Small intestine (tissue), 7 donors: ENCODE results near the gene ITGA5. TPM values are rescaled to one million over a fixed set of nuclear protein-coding genes. Genes with fewer than 3 reads are reported as not detected.

Experiments used
- DNase-seq, 2 donors: peaks; one replicate each; pipeline versions ENCODE4 v3.0.0 to v3.0.0-alpha.2; 2013
- FAIRE-seq: peaks from 2 replicates; lab custom pipeline; 2012; peaks lifted over from hg19 to GRCh38; lab: Jason Lieb, UNC
- H3K27ac ChIP-seq, 3 donors: one replicate each; pipeline ENCODE4 v1.5.1; 2013; ENCODE audit warnings: low read length in 2 of 3, mild to moderate bottlenecking in 2 of 3, control low read depth in 1 of 3, inconsistent platforms in 1 of 3, low read depth in 1 of 3, moderate library complexity in 1 of 3
- H3K27me3 ChIP-seq, 3 donors: one replicate each; pipeline ENCODE4 v1.6.1; 2013; ENCODE audit warnings: low read length in 3 of 3, inconsistent platforms in 1 of 3; ENCODE audit not compliant: control insufficient read depth in 3 of 3, insufficient read depth in 3 of 3
- H3K36me3 ChIP-seq, 3 donors: one replicate each; pipeline ENCODE4 v1.6.1; 2013; ENCODE audit warnings: low read length in 3 of 3, inconsistent platforms in 1 of 3, low read depth in 1 of 3, mild to moderate bottlenecking in 1 of 3, moderate library complexity in 1 of 3; ENCODE audit not compliant: control insufficient read depth in 3 of 3, insufficient read depth in 2 of 3
- H3K4me1 ChIP-seq, 3 donors: one replicate each; pipeline ENCODE4 v1.6.1; 2013; ENCODE audit warnings: low read length in 2 of 3, inconsistent platforms in 1 of 3, low read depth in 1 of 3, mild to moderate bottlenecking in 1 of 3, moderate library complexity in 1 of 3; ENCODE audit not compliant: control insufficient read depth in 3 of 3, insufficient read depth in 2 of 3
- H3K4me3 ChIP-seq, 3 donors: one replicate each; pipeline ENCODE4 v1.5.1; 2013; ENCODE audit warnings: low read length in 3 of 3, control low read depth in 1 of 3, inconsistent platforms in 1 of 3, low read depth in 1 of 3, mild to moderate bottlenecking in 1 of 3, moderate library complexity in 1 of 3
- H3K9me3 ChIP-seq, 2 donors: one replicate each; pipeline ENCODE4 v1.6.1; 2013; ENCODE audit warnings: low read depth in 1 of 2, low read length in 1 of 2; ENCODE audit not compliant: control insufficient read depth in 2 of 2, insufficient read depth in 1 of 2
- WGBS, 3 donors: extraction: QIAGEN DNeasy Blood & Tissue Kit; methylation state at CpG; one replicate each; pipeline ENCODE4 v1.1.7; 2013; 5-methylcytosine and 5-hydroxymethylcytosine counted together
- polyA plus RNA-seq, 4 donors: library from polyadenylated mRNA; stranded (reverse) in 3 of 4; unstranded in 1 of 4; fragments of 200-250 nt in 3 of 4; fragments of 120-200 nt in 1 of 4; gene quantifications; one replicate each; pipeline versions ENCODE4 v1.2.1 to v1.2.3, GENCODE V29; 2013
- donor health status: healthy with polysubstance abuse.
- donor health status: control.
- donor health status: control.
- donor health status: Bipolar disorder and iron deficiency.
- donor health status: healthy.

The ITGA5 gene
- polyA plus RNA-seq, 4 donors, result 1.8 to 60.7 (median 7.9) TPM

DNA sequence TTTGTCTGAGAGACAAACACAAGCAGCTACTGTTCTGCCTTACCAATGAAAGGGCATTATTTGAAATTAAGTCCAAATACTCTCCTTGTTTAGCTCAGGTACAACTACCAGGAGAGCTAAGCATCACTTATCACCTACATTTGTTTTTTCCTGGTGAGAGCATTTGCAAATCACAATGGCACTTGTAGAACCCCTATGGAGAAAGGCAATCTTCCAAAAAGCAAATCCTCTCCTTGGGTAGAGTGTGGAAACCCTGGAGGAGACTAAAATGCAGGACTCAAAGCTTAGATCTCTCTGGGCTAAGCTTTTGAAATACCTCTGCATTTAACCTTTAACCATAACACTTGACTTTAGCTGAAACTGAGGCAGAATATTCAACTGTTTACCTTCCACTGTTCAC is 33.6 kb upstream of the ITGA5 start:
- Histone ChIP-seq H3K4me3 (no peak overlapping the region), H3K4me1 (no peaks in the 10 kb centered on the region), H3K36me3 (no peaks in the 10 kb centered on the region), H3K9me3 (no peaks in the 10 kb centered on the region), H3K27me3 (no peaks in the 10 kb centered on the region), H3K27ac (no peak overlapping the region)
- no peak for FAIRE-seq
- no peak for DNase-seq

DNA sequence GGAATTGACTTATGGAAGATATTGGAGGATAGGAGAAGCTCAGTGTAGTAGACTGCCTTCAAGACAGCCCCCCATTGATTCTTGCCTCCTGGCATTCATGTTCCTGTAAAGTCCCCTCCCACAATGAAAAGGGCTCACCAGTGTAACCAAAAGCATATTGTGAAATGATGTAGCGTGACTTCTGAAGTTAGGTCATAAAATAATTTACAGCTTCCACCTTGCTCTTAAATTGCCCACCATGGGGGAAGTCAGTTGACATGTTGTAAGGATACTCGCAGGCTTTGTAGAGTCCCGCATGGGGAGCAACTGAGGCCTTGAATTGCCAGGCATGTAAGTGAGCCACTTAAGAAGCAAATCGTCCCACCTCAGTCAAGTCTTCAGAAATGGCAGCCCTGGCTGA is 29.3 kb upstream of the ITGA5 start:
- Histone ChIP-seq H3K27ac (no peak overlapping the region), H3K9me3 (no peaks in the 10 kb centered on the region)
- 81 to 90% (median 83%) methylated on average over 4 of the region's 4 CpGs for WGBS, 3 donors

DNA sequence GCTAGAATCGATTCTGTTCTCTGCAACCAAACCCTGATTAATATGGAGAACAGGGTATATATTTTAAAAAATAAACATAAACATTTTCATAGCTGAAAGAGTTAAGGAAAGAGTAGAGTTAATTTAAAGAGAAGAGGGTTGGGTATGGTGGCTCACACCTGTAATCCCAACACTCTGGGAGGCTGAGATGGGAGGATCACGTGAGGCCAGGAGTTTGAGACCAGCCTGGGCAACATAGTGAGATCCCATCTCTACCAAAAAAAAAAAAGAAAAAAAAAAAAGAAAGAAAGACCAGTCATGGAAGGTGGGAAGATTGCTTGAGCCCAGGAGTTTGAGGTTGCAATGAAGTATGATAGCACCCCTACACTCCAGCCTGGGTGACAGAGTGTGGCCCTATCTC is 28.9 kb upstream of the ITGA5 start:
- Histone ChIP-seq H3K27ac (no peak overlapping the region), H3K9me3 (no peaks in the 10 kb centered on the region), H3K4me3 (no peak overlapping the region), H3K36me3 (no peaks in the 10 kb centered on the region), H3K27me3 (no peaks in the 10 kb centered on the region), H3K4me1 (peaks cover 0 to 3% (median 0%) of the 10 kb centered on the region in 3 donors)
- FAIRE-seq (no peak), DNase-seq (no peak)
- 85 to 92% (median 85%) methylated on average over 2 of the region's 2 CpGs for WGBS, 3 donors

More for the DNA sequence above, 29.3 kb upstream of the ITGA5 start:
- FAIRE-seq (no peak), DNase-seq (peak in 1 of 2 donors; percentile 38)
- Histone ChIP-seq H3K4me1 (peaks cover 0 to 3% (median 0%) of the 10 kb centered on the region in 3 donors), H3K36me3 (no peaks in the 10 kb centered on the region), H3K27me3 (no peaks in the 10 kb centered on the region), H3K4me3 (no peak overlapping the region)

DNA sequence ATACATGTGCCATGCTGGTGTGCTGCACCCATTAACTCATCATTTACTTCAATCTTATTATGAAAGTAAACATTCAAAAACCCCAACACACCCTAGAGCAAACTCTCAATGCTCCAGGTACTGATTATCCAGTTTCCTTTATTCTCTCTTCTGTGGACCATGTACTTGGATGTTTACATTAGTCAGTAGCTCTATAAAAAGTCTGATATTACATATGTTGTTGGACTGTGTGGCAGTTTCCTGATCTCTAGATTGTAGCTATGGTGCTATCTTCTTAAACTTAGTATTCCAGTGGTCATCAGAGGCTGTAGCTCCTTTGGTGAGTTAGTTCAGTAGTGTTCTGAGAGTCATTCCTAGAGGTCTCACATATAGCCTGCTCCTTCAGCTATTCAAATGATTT is 25.1 kb upstream of the ITGA5 start:
- no peaks in the 10 kb centered on the region for H3K36me3 ChIP-seq
- no peak overlapping the region for H3K4me3 ChIP-seq
- DNase-seq (peak; percentile 63 to 66), FAIRE-seq (no peak)
- H3K4me1 ChIP-seq, result peaks cover 0 to 3% (median 0%) of the 10 kb centered on the region in 3 donors
- H3K9me3 ChIP-seq, result no peaks in the 10 kb centered on the region
- peak overlapping the region in 1 of 3 donors; percentile 31 for H3K27ac ChIP-seq
- H3K27me3 ChIP-seq, result no peaks in the 10 kb centered on the region

DNA sequence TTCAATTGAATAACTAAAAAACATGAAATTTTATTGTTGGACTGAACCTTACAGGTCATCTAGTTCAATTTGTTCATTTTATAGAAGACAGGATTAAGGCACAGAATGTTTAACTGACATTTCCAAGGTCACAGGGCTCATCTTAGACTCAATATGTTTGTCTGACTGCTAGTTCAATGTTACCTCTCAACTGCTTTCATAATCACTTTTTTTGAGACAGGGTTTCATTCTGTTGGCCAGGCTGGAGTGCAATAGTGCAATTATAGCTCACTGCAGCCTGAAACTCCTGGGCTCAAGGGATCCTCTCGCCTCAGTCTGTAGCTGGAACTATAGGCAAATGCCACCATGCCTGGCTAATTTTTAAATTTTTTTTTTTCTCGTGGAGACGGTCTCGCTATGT is 24.4 kb upstream of the ITGA5 start:
- Histone ChIP-seq H3K36me3 (no peaks in the 10 kb centered on the region), H3K4me3 (no peak overlapping the region), H3K4me1 (peaks cover 0 to 3% (median 0%) of the 10 kb centered on the region in 3 donors), H3K27ac (no peak overlapping the region), H3K9me3 (no peaks in the 10 kb centered on the region), H3K27me3 (no peaks in the 10 kb centered on the region)
- WGBS, 3 donors, result 83 to 86% (median 84%) methylated on average over 4 of the region's 4 CpGs
- no peak for FAIRE-seq
- DNase-seq, result no peak

DNA sequence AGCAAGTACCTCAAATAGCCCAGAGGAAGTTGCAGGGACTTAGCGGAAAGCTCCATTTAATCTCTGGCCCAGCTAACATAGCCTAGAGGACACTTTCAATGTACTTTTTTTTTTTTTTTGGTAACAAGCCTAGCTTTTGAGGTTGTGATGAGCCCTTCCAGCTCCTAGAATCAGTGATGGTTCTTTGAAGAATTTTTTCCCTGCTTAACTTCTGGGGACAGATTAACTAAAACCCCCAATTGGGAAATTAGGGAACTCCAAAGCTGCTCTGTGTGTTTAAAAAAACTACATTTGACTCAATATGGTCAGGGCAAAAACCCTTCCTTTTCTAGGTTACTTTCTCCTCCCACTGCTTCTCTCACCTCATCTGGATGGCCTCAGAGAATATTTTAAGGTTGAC is 23.9 kb upstream of the ITGA5 start:
- Histone ChIP-seq H3K27me3 (no peaks in the 10 kb centered on the region), H3K4me3 (no peak overlapping the region), H3K27ac (no peak overlapping the region), H3K36me3 (no peaks in the 10 kb centered on the region), H3K4me1 (peaks cover 0 to 3% (median 0%) of the 10 kb centered on the region in 3 donors), H3K9me3 (no peaks in the 10 kb centered on the region)
- FAIRE-seq, result no peak
- 82 to 100% (median 94%) methylated on average over 1 of the region's 1 CpG for WGBS, 3 donors
- DNase-seq, result no peak

DNA sequence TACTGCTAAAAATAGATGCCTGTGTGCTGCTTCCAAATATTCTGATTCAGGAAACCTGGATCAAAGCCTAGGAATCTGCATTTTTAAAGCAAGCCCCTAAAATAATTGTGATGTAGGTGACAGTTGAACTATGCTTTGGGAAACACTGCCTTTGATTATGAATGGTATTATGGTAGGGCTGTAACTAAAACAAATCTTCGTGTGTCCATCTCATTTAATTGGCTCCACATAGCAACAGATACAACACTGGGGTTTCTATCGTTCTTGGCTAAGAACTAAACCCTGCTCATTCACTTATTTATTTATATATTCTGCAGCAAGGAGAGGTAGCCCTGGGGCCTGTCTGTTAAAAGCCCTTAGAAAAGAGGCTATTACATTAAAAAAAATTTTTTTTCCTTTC is 23.0 kb upstream of the ITGA5 start:
- no peaks in the 10 kb centered on the region for H3K36me3 ChIP-seq
- H3K4me1 ChIP-seq, result peaks cover 0 to 3% (median 0%) of the 10 kb centered on the region in 3 donors
- 46 to 54% (median 52%) methylated on average over 2 of the region's 2 CpGs for WGBS, 3 donors
- no peaks in the 10 kb centered on the region for H3K9me3 ChIP-seq
- H3K27ac ChIP-seq, result no peak overlapping the region
- FAIRE-seq (no peak), DNase-seq (no peak)
- H3K4me3 ChIP-seq, result no peak overlapping the region
- no peaks in the 10 kb centered on the region for H3K27me3 ChIP-seq

DNA sequence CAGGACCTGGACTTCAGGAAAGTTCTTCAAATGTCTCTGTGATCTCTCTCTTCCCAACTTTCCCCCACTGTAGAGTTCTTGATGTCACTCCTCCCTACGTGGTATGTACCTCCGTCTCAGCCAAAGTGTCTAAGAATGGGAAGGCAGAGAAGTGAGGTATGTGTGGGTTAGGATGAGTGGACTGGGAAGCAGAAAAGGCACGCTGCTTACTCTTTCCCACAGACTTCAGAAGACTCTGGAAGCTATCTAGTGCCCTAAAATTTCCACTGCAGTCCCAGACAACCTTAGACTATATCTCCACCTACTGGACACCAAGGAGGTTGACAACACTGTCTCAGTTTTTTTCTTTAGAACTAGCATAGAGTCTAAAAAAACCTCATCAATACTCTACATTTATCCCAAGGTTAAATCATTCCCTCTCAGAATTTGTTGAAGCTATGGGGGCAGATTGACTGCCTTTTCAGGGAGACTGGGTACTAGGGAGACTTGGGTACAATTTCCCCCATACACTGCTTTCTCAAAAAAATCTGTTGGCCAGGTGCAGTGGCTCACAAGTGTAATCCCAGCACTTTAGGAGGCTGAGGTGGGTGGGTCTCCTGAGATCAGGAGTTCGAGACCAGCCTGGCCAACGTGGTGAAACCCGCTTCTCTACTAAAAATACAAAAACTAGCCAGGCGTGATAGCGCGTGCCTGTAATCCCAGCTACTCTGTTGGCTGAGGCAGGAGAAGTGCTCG is 20.6 kb upstream of the ITGA5 start:
- Histone ChIP-seq H3K4me1 (peaks cover 0 to 3% (median 0%) of the 10 kb centered on the region in 3 donors), H3K27ac (no peak overlapping the region), H3K27me3 (no peaks in the 10 kb centered on the region), H3K9me3 (no peaks in the 10 kb centered on the region), H3K36me3 (no peaks in the 10 kb centered on the region), H3K4me3 (no peak overlapping the region)
- FAIRE-seq, result no peak
- DNase-seq, result peak; percentile 40 to 61
- 46 to 50% (median 47%) methylated on average over 10 of the region's 10 CpGs for WGBS, 3 donors

DNA sequence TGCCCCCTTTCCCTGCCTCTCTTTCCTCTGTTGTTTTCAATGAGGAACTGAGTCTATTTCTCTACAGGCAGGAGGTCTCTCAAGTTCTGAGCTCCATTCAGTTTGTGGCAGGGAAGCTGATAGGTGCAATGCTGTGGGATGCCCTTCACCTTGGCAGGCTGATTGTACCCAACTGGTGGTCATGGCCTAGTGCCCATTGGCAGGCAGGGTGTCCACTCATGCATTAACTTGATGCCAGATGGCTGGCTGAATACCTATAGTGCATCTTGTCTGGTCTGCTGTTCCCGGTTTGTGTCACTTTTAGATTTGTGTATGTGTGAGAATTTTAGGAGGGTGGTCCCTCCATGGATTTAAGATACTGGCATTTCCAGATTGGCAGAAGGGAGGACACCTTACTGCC is 20.0 kb upstream of the ITGA5 start:
- 90 to 94% (median 91%) methylated on average over 1 of the region's 1 CpG for WGBS, 3 donors
- H3K27me3 ChIP-seq, result no peaks in the 10 kb centered on the region
- no peaks in the 10 kb centered on the region for H3K36me3 ChIP-seq
- H3K4me3 ChIP-seq, result no peak overlapping the region
- FAIRE-seq (no peak), DNase-seq (no peak)
- no peaks in the 10 kb centered on the region for H3K9me3 ChIP-seq
- H3K4me1 ChIP-seq, result peaks cover 0 to 3% (median 0%) of the 10 kb centered on the region in 3 donors
- no peak overlapping the region for H3K27ac ChIP-seq
